ENCODE data around the gene TLCD3B.
"Not testable (repeated sequence)": the region's sequence is repeated elsewhere in the genome, so short reads cannot be mapped to it uniquely, and the experiment has no call there.

TLCD3B gene

GRCh38 chr16:30025574-30025973, 5.5 kb downstream of the TLCD3B start:
- no peak for DNase-seq (ENCODE audit: low spot score)

GRCh38 chr16:30025156-30025555, 5.9 kb downstream of the TLCD3B start:
- no peak for DNase-seq (ENCODE audit: low spot score)

DNA sequence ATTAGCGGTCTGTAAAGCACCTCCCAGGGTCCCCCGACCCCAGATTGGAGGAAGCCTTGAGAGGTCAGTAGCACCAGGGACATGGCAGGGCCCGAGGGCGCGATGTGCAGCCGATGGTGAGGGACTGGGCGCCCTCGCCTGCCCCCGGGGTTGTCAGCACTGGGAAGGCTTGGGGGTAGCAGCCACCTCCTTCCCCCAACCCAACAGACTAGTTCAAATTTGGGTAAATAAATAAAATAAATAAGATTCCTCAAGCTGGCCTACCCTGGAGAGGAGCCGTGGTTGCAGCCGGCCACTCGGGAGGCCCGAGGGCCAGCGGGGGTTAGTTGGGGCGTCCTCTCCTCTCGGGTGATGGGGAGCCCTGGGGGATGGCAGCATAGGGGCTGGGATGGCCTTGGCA, 6.6 kb downstream of the TLCD3B start:
- DNase-seq (ENCODE audit: low spot score), result no peak

DNA sequence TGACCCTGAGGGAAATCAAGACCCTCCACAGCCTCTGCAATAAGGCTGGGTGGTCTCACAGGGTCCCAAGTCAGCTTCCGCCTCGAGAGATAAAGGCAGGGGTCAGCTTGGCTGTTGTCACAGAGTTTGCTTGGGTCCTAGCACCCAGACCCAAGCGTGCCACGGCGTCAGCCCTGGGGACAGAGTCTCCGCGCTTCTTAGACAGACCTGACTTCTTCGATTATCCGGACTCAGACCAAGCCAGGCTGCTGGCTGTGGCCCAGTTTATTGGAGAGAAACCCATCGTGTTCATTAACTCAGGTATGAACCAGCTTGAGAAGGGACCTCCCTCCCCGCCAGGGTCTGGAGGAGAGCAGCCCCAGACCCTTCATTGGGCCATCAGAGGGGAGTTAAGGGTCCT, 7.5 kb downstream of the TLCD3B start:
- no peak for DNase-seq (ENCODE audit: low spot score)

- DNase-seq (ENCODE audit: low spot score), result no peak
These were observed 8.2 kb downstream of the TLCD3B start, which contains the start of gene C16orf92 for GRCh38 chr16:30022887-30023286. Gene C16orf92 (plus strand): TSS chr16:30023198. CDS start chr16:30023341, 143 bp downstream.

DNA sequence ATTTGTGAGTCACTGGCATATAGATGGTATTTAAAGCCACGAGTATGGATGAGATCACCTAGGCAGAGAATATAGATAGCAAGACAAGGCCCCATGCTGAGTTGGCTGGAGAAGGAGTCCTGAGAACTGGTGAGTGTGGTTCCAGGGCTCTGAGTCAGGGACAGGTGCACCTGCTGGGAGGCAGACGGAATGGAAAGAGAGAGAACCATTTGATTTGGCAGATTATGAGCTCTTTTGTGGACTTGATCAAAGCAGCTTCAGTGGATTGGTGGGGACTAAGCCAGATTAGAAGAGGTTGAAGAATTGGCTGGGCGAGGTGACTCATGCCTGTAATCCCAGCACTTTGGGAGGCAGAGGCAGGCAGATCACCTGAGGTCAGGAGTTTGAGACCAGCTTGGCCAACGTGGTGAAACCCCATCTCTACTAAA, 12.3 kb downstream of the TLCD3B start:
- no peak for DNase-seq (ENCODE audit: low spot score)

DNA sequence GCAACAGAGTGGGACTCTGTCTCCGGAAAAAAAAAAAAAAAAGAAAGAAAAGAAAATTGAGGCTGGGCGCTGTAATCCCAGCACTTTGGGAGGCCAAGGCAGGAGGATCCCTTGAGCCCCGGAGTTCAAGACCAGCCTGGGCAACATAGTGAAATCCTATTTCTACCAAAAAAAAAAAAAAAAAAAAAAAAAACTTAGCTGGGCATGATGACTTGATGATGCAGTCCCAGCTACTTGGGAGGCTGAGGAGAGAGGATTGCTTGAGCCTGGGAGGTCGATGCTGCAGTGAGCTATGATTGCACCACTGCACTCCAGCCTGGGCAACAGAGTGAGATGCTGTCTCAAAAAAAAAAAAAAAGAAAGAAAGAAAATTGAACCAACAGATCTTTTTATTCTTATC, 13.1 kb downstream of the TLCD3B start:
- DNase-seq (ENCODE audit: low spot score), result not testable (repeated sequence)

- DNase-seq (ENCODE audit: low spot score), result no peak
These were observed 13.8 kb downstream of the TLCD3B start for GRCh38 chr16:30017277-30017656.

DNA sequence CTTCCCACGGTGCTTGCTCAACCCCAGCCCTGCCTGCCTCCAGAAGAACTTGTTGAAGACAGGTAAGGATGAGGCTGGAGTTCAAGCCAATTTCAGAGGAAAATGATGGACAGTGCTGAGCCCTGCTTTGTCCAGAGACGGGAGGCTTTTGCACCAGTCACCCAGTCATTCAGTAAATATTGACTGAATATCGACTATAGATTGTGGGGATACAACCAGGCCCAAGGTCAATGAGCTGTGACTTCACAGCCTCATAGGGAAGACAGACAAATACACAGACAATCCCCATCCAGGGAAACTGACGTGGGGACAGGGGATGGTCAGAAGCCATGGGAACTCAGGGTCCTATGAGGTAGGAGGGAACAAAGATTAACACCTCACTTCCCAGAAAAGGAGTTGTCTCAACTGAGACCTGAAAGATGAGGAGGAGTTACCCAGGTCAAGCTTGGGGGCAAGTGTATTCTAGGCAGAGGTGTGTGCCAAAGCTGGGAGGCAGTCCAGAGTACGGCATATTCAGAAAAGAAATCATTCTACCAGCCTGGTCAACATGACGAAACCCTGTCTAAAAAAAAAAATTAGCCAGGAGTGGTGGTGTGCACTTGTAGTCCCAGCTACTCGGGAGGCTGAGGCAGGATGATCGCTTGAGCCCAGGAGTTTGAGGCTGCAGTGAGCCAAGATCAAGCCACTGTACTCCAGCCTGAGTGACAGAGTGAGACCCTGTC, 14.4 kb downstream of the TLCD3B start:
- no peak for DNase-seq (ENCODE audit: low spot score)

DNA sequence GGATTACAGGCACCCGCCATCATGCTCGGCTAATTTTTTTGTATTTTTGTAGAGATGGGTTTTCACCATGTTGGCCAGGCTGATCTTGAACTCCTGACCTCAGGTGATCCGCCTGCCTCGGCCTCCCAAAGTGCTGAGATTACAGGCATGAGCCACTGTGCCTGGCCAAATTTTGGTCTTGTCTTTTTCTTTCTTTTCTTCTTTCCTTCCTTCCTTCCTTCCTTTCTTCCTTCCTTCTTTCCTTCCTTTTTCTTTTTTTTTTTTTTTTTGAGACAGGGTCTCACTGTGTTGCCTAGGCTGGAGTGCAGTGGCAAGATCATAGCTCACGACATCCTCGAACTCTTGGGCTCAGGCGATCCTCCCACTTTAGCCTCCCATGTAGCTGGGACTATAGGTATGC, 15.6 kb downstream of the TLCD3B start:
- not testable (repeated sequence) for DNase-seq (ENCODE audit: low spot score)

- not testable (repeated sequence) for DNase-seq (ENCODE audit: low spot score)
These were observed 18.5 kb downstream of the TLCD3B start for GRCh38 chr16:30012598-30012997.

- DNase-seq (ENCODE audit: low spot score), result no peak
These were observed 19.2 kb downstream of the TLCD3B start for GRCh38 chr16:30011714-30012504.

- no peak for DNase-seq (ENCODE audit: low spot score)
These were observed 20.0 kb downstream of the TLCD3B start, which contains the start of gene DOC2A for GRCh38 chr16:30010844-30011713. Gene DOC2A (minus strand): TSS chr16:30011027. CDS start chr16:30010222, 805 bp downstream.

- DNase-seq (ENCODE audit: low spot score), result no peak
These were observed 20.9 kb downstream of the TLCD3B start for GRCh38 chr16:30009990-30010843.

- DNase-seq (ENCODE audit: low spot score), result no peak
These were observed 21.8 kb downstream of the TLCD3B start for GRCh38 chr16:30009085-30009862.

GRCh38 chr16:30007378-30007895, 23.6 kb downstream of the TLCD3B start:
- DNase-seq (ENCODE audit: low spot score), result no peak

GRCh38 chr16:30006659-30007377, 24.3 kb downstream of the TLCD3B start:
- DNase-seq (ENCODE audit: low spot score), result no peak

DNA sequence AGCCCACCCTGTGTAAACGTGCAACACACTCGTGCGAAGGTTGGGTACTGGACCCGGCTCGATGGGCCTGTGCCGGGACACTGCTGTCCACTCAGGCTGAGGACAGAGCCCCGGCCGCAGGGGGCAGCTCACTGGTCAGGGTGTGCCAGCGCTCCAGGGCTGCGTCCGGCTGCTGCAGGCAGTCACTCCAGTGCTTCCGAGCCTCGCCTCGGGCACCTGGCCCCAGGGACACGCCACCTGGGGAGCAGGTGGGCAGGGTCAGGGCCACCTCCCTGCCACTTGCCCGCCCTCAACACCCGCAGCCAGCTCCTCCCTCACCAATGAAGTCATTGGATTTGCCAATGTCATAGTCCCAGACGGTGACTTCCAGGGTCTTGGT, 25.0 kb downstream of the TLCD3B start:
- DNase-seq (ENCODE audit: low spot score), result no peak

DNA sequence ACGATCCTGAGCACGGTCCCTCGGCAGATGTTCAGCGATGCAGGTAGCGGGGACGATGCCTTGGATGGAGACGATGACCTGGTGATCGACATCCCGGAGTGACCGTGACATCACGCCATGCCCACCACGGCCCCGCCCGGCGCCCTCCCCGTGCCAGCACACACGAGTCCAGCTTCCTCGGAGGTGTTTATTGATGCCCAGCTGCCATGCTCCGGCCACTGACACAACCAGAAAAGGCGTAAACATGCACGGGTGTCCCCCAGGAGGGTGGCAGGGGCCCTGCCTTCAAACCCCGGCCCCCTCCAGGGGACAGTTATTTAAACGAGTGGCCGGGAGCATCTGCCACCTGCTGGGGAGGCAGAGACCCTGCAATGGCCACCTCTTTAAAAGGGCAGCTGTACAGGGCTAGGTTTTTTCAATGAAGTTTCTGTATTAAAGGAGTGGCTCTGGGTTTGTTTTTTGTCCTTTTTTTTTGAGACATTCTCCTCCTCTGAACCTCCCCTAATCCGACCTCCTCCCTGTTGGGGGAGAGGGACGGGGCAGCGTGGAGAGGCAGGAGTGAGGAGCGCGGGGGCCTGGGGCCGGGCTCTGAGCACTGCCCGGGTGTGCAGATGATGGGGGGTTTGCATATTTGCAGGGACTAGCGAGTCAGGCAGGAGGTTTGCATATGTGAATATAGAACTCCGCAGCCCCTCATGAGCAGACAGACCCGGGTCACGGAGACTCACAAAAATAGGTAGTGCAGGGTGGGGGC, 25.6 kb downstream of the TLCD3B start:
- DNase-seq (ENCODE audit: low spot score), result peak; percentile 35

All from CD4-positive, alpha-beta T cell treated with Interleukin-6 at 100 ng/mL for 8 hours (primary cell).